Measurements from ENCODE around the gene GPBP1L1.
A peak's percentile ranks its signal among the peaks of the same experiment; 100 is the strongest.
"Not testable (repeated sequence)": the region's sequence is repeated elsewhere in the genome, so short reads cannot be mapped to it uniquely, and the experiment has no call there.

The GPBP1L1 gene

DNA sequence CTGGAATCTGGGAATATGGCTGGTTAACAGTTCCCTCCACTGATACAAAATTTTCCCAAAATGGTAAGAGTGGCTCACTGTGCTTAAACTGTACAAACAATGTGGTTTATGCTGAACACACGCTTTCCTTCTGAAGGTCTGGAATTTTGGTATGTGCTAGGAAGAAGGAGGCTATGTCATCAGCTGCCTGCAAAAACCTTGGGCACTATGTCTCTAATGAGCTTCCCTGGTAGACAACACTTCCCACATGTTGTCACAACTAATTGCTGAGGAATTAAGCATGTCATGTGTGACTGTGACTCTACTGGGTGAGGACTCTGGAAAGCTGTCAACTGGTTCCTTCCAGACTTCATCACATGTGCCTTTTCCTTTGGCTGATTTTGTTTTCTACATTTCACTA is 34.9 kb upstream of the GPBP1L1 start:
- peak; percentile 17 for DNase-seq (ENCODE audit: low read depth)
- TF ChIP-seq, protein P1, sequence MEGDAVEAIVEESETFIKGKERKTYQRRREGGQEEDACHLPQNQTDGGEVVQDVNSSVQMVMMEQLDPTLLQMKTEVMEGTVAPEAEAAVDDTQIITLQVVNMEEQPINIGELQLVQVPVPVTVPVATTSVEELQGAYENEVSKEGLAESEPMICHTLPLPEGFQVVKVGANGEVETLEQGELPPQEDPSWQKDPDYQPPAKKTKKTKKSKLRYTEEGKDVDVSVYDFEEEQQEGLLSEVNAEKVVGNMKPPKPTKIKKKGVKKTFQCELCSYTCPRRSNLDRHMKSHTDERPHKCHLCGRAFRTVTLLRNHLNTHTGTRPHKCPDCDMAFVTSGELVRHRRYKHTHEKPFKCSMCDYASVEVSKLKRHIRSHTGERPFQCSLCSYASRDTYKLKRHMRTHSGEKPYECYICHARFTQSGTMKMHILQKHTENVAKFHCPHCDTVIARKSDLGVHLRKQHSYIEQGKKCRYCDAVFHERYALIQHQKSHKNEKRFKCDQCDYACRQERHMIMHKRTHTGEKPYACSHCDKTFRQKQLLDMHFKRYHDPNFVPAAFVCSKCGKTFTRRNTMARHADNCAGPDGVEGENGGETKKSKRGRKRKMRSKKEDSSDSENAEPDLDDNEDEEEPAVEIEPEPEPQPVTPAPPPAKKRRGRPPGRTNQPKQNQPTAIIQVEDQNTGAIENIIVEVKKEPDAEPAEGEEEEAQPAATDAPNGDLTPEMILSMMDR (IDR thresholded peaks at IDR 0.05; ENCODE audit: low read length, missing control alignments), result no peak
- H3K4me3 ChIP-seq (replicated peaks; ENCODE audit: low read depth, low read length), result no peak overlapping the region

DNA sequence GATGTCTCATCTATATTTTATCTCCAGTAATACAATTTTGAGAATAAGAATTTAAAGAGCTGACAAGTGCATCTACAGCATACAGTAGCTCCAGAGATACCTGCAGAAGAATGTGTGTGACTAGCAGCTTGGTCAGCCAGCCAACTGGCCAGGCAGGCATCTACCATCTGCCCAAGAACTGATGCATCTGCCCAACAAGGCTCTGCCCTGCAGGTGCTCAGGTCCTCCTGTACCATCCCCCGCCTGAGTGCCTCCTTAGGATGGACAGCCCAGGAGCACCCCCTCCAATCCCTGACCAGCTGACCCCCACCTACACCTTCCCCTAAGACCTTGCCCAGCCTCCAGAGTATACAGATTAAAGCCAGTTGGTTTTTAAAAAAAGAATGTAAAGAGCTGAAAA is 32.0 kb upstream of the GPBP1L1 start:
- DNase-seq (ENCODE audit: low read depth), result no peak
- no peak overlapping the region for H3K4me3 ChIP-seq (replicated peaks; ENCODE audit: low read depth, low read length)
- TF ChIP-seq, protein P1 (IDR thresholded peaks at IDR 0.05; ENCODE audit: low read length, missing control alignments), result no peak

GRCh38 chr1:45717386-45717785 is 31.1 kb upstream of the GPBP1L1 start:
- peak; percentile 21 for DNase-seq (ENCODE audit: low read depth)
- H3K4me3 ChIP-seq (replicated peaks; ENCODE audit: low read depth, low read length), result not testable (repeated sequence)

GRCh38 chr1:45716700-45717099 is 30.4 kb upstream of the GPBP1L1 start:
- DNase-seq (ENCODE audit: low read depth), result no peak
- H3K4me3 ChIP-seq (replicated peaks; ENCODE audit: low read depth, low read length), result no peak overlapping the region
- TF ChIP-seq, protein P1 (IDR thresholded peaks at IDR 0.05; ENCODE audit: low read length, missing control alignments), result no peak

DNA sequence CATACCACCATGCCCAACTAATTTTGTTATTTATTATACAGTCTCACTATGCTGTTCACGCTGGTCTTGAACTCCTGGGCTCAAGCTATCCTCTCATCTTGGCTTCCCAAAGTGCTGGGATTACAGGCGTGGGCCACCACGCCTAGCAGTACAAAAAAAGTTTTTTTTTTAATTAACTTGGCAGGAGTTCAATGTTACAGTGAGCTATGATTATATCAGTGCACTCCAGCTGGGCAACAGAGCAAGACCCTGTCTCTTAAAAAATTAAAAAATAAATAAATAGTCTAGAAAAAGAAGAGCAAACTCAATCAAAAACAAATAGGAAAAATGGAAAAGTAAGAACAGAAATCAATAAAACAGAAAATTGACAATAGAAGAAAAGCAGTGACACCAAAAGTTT is 27.4 kb upstream of the GPBP1L1 start:
- TF ChIP-seq, protein P1 (IDR thresholded peaks at IDR 0.05; ENCODE audit: low read length, missing control alignments), result no peak
- DNase-seq (ENCODE audit: low read depth), result no peak
- H3K4me3 ChIP-seq (replicated peaks; ENCODE audit: low read depth, low read length), result no peak overlapping the region

GRCh38 chr1:45704637-45705036 is 18.3 kb upstream of the GPBP1L1 start:
- TF ChIP-seq, protein P1 (IDR thresholded peaks at IDR 0.05; ENCODE audit: low read length, missing control alignments), result no peak
- H3K4me3 ChIP-seq (replicated peaks; ENCODE audit: low read depth, low read length), result no peak overlapping the region
- no peak for DNase-seq (ENCODE audit: low read depth)

DNA sequence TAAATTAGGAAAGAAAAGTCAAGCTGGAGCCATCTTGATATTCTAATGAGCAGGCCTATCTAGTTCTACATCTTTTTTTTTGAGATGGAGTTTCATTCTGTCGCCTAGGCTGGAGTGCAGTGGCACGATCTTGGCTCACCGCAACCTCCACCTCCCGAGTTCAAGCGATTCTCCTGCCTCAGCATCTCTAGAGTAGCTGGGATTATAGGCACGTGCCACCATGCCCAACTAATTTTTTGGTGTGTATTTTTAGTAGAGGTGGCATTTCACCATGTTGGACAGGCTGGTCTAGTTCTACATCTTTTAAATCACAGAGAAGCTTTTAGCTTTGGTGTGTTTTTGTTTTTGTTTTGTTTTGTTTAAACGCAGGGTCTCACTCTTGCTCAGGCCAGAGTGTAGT is 8.5 kb upstream of the GPBP1L1 start:
- TF ChIP-seq, protein P1 (IDR thresholded peaks at IDR 0.05; ENCODE audit: low read length, missing control alignments), result no peak
- DNase-seq (ENCODE audit: low read depth), result no peak
- H3K4me3 ChIP-seq (replicated peaks; ENCODE audit: low read depth, low read length), result no peak overlapping the region

DNA sequence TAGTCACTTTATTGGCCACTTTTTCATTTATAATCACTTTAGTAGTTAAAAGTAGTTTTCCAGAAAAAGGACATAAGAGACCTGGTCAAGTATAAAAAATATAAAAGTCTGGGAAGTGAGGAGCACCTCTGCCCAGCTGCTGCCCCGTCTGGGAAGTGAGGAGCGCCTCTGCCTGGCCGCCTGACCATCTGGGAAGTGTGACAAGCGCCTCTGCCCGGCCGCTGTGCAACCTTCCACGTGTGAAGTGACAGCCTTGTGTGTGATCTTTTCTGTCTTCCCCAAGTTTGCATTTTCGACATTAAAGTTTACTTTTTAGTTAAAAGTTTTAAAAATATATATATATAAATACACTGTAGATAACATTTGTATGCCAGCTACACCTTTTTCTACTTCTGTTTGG is 7.5 kb upstream of the GPBP1L1 start:
- H3K4me3 ChIP-seq (replicated peaks; ENCODE audit: low read depth, low read length); DNase-seq (ENCODE audit: low read depth): not testable (repeated sequence)

Data from fibroblast of pulmonary artery (primary cell).